Neural cell (in vitro differentiated cells): ENCODE data around the gene TMSB4X. TPM values are rescaled to one million over a fixed set of nuclear protein-coding genes. Genes with fewer than 3 reads are reported as not detected.
A peak's percentile ranks its signal among the peaks of the same experiment; 100 is the strongest.

Source experiments
- H2AFZ ChIP-seq: fragments of 200-600, 300-800 bp; sonication (generic), shearing (Covaris generic); 2 replicates; pipeline ENCODE4 v1.6.0; 2014; ENCODE audit warnings: low read depth, mild to moderate bottlenecking, antibody characterized with exemption, low read length, moderate library complexity
- H3F3A ChIP-seq: fragments of 200-600 bp; shearing (Covaris generic); 2 replicates; pipeline ENCODE4 v1.6.1; 2016; ENCODE audit warnings: mild to moderate bottlenecking, moderate library complexity, mixed read lengths, antibody characterized with exemption, low read length; ENCODE audit not compliant: insufficient read depth, poor library complexity, severe bottlenecking
- H3K27ac ChIP-seq: fragments of 200-600, 300-800 bp; sonication (generic), shearing (Covaris generic); 2 replicates; pipeline ENCODE4 v1.5.1; 2014; ENCODE audit warnings: mild to moderate bottlenecking, low read length, moderate library complexity
- H3K27me3 ChIP-seq: fragments of 300-800, 200-600 bp; sonication (generic), shearing (Covaris generic); 2 replicates; pipeline ENCODE4 v1.6.0; 2014; ENCODE audit warnings: mild to moderate bottlenecking, low read depth, low read length, moderate library complexity; ENCODE audit not compliant: insufficient read depth
- H3K36me3 ChIP-seq: fragments of 300-800, 200-600 bp; sonication (generic), shearing (Covaris generic); 2 replicates; pipeline ENCODE4 v1.5.1; 2014; ENCODE audit warnings: mild to moderate bottlenecking, antibody characterized with exemption, low read length, moderate library complexity; ENCODE audit not compliant: insufficient read depth
- H3K4me2 ChIP-seq: fragments of 300-800, 200-600 bp; sonication (generic), shearing (Covaris generic); 2 replicates; pipeline ENCODE4 v1.6.0; 2014; ENCODE audit warnings: mild to moderate bottlenecking, low read length
- H3K4me3 ChIP-seq: fragments of 300-800, 200-600 bp; sonication (generic), shearing (Covaris generic); 2 replicates; pipeline ENCODE4 v1.5.1; 2014; ENCODE audit warnings: mild to moderate bottlenecking, low read length, moderate library complexity
- H3K79me2 ChIP-seq: fragments of 200-600 bp; shearing (Covaris generic); replicated peaks from 2 replicates; pipeline ENCODE4 v1.6.0; 2014; ENCODE audit warnings: mild to moderate bottlenecking, low read length, moderate library complexity; ENCODE audit not compliant: insufficient read depth
- H3K9ac ChIP-seq: fragments of 300-800, 200-600 bp; sonication (generic), shearing (Covaris generic); 2 replicates; pipeline ENCODE4 v1.6.1; 2016; ENCODE audit warnings: mild to moderate bottlenecking, low read length, mixed read lengths
- H3K9me2 ChIP-seq: fragments of 200-600 bp; shearing (Covaris generic); 2 replicates; pipeline ENCODE4 v1.6.1; 2016; ENCODE audit warnings: mild to moderate bottlenecking, low read length, mixed read lengths; ENCODE audit not compliant: insufficient read depth
- H3K9me3 ChIP-seq: fragments of 200-600, 300-800 bp; sonication (generic), shearing (Covaris generic); 2 replicates; pipeline ENCODE4 v1.6.1; 2016; ENCODE audit warnings: mild to moderate bottlenecking, mixed run types, low read length, moderate library complexity, mixed read lengths
- H4K20me1 ChIP-seq: fragments of 200-600 bp; shearing (Covaris generic); 2 replicates; pipeline ENCODE4 v1.6.1; 2016; ENCODE audit warnings: mild to moderate bottlenecking, mixed run types; ENCODE audit not compliant: insufficient read depth
- CTCF ChIP-seq: fragments of 450-650 bp; IDR thresholded peaks from 2 replicates; pipeline ENCODE4 v1.5.1; 2014; ENCODE audit warnings: antibody characterized with exemption, mild to moderate bottlenecking, moderate library complexity; ENCODE audit not compliant: poor library complexity, severe bottlenecking
- EP300 ChIP-seq: fragments of 450-650 bp; conservative IDR thresholded peaks from 2 replicates; pipeline ENCODE4 v1.6.1; 2014; ENCODE audit warnings: antibody characterized with exemption, mild to moderate bottlenecking, moderate library complexity; ENCODE audit not compliant: poor library complexity, severe bottlenecking
- EZH2 ChIP-seq: fragments of 200-600, 300-800 bp; shearing (Covaris generic), sonication (generic); IDR thresholded peaks from 2 replicates; pipeline ENCODE4 v1.6.1; 2014; ENCODE audit warnings: antibody characterized with exemption, low read length, borderline replicate concordance, mild to moderate bottlenecking; ENCODE audit not compliant: insufficient read depth, poor library complexity, severe bottlenecking
- MXI1 ChIP-seq: fragments of 450-650 bp; conservative IDR thresholded peaks from 2 replicates; pipeline ENCODE4 v1.6.1; 2014; ENCODE audit warnings: antibody characterized with exemption, mild to moderate bottlenecking; ENCODE audit not compliant: poor library complexity, severe bottlenecking
- POLR2AphosphoS5 ChIP-seq: IDR thresholded peaks from 2 replicates; pipeline ENCODE4 v1.6.1; 2012
- RAD21 ChIP-seq: fragments of 450-650 bp; conservative IDR thresholded peaks from 2 replicates; pipeline ENCODE4 v1.6.1; 2014; ENCODE audit warnings: antibody characterized with exemption, mild to moderate bottlenecking, moderate library complexity
- REST ChIP-seq: IDR thresholded peaks from 2 replicates; pipeline ENCODE4 v1.6.1; 2012; ENCODE audit warnings: borderline replicate concordance
- SMC3 ChIP-seq: fragments of 450-650 bp; conservative IDR thresholded peaks from 2 replicates; pipeline ENCODE4 v1.6.1; 2014; ENCODE audit warnings: antibody characterized with exemption, mild to moderate bottlenecking, moderate library complexity; ENCODE audit not compliant: poor library complexity
- TAF1 ChIP-seq: IDR thresholded peaks from 2 replicates; pipeline ENCODE4 v1.6.1; 2012; ENCODE audit warnings: low read depth
- polyA plus RNA-seq: library from polyadenylated mRNA; depleted of rRNA; stranded (reverse); fragments of >200 nt; gene quantifications from 2 replicates; pipeline ENCODE4 v1.2.3, GENCODE V29; 2014

TMSB4X gene
- polyA plus RNA-seq, 1 donor from 2014 or later = 11,381 TPM

- Histone ChIP-seq H3K9me3 (no peaks in the 10 kb centered on the region), H3K9me2 (no peaks in the 10 kb centered on the region), H3K4me3 (peak overlapping the region; percentile 88), H3K36me3 (no peaks in the 10 kb centered on the region), H3K9ac (peak overlapping the region; percentile 98), H3K79me2 (peaks cover 50% of the 10 kb centered on the region), H4K20me1 (no peaks in the 10 kb centered on the region), H3K4me2 (peak overlapping the region; percentile 88), H3K27me3 (no peaks in the 10 kb centered on the region), H3K27ac (peak overlapping the region; percentile 99), H2AFZ (peak overlapping the region; percentile 21), H3F3A (no peaks in the 10 kb centered on the region)
- TF ChIP-seq TAF1 (no peak), POLR2AphosphoS5 (no peak), SMC3 (no peak), EP300 (no peak), REST (no peak), RAD21 (no peak), EZH2 (no peak), CTCF (no peak), MXI1 (no peak)
Measured at GRCh38 chrX:12974305-12974795, 560 bp upstream of the TMSB4X start.

GRCh38 chrX:12975670-12975965 is 708 bp downstream of the TMSB4X start:
- Histone ChIP-seq H3K9ac (peak overlapping the region; percentile 98), H4K20me1 (no peaks in the 10 kb centered on the region), H3K36me3 (no peaks in the 10 kb centered on the region), H3K9me2 (no peaks in the 10 kb centered on the region), H3K4me2 (no peak overlapping the region), H3K79me2 (peaks cover 60% of the 10 kb centered on the region), H2AFZ (no peak overlapping the region), H3K27me3 (no peaks in the 10 kb centered on the region), H3K27ac (peak overlapping the region; percentile 99), H3K9me3 (no peaks in the 10 kb centered on the region), H3F3A (no peaks in the 10 kb centered on the region), H3K4me3 (peak overlapping the region; percentile 88)
- TF ChIP-seq POLR2AphosphoS5 = no peak
- no peak for TF ChIP-seq MXI1
- TF ChIP-seq SMC3 = no peak
- no peak for TF ChIP-seq EZH2
- no peak for TF ChIP-seq EP300
- no peak for TF ChIP-seq CTCF
- TF ChIP-seq TAF1 = no peak
- no peak for TF ChIP-seq RAD21
- no peak for TF ChIP-seq REST
